HepG2 (cell line): Measurements from ENCODE around the gene AGRN.

Experiments
- CTCF ChIP-seq: sonication (generic); formaldehyde crosslinking; IDR thresholded peaks from 2 replicates; pipeline ENCODE4 v1.5.0; 2020; ENCODE audit warnings: mild to moderate bottlenecking, missing genetic modification reagents, moderate library complexity
- EP300 ChIP-seq, 3 experiments: sonication (generic) in 1 of 3; formaldehyde crosslinking in 1 of 3; IDR thresholded peaks; 2 replicates each; pipeline versions ENCODE4 v1.5.1 to v1.6.1; 2011 to 2020; ENCODE audit warnings: low read depth in 2 of 3, low read length in 2 of 3, borderline replicate concordance in 1 of 3, improper control_type of control experiment in 1 of 3, mild to moderate bottlenecking in 1 of 3, missing genetic modification reagents in 1 of 3, moderate library complexity in 1 of 3
- EZH2 ChIP-seq: conservative IDR thresholded peaks from 2 replicates; pipeline ENCODE4 v1.6.1; 2012; ENCODE audit warnings: mild to moderate bottlenecking, low read depth, low read length, moderate library complexity
- KDM5B ChIP-seq: sonication (generic); formaldehyde crosslinking; IDR thresholded peaks from 2 replicates; pipeline ENCODE4 v1.4.0; 2020; ENCODE audit warnings: missing genetic modification reagents, mild to moderate bottlenecking, borderline replicate concordance
- MYC ChIP-seq: sonication (generic); formaldehyde crosslinking; IDR thresholded peaks from 2 replicates; pipeline ENCODE4 v1.9.0; 2021; ENCODE audit warnings: missing genetic modification reagents, borderline replicate concordance
- NCOA2 ChIP-seq: sonication (generic); formaldehyde crosslinking; IDR thresholded peaks from 2 replicates; pipeline ENCODE4 v1.8.0; 2022; ENCODE audit warnings: inconsistent platforms

- TF ChIP-seq CTCF (CRISPR knock-in tag) (no peak; the same call in 1 of the 2 replicates), KDM5B (CRISPR knock-in tag) (no peak), MYC (peak; percentile 53; the same call in 1 of the 2 replicates), NCOA2 (no peak; the same call in 1 of the 2 replicates), EP300 (IDR thresholded peaks at IDR 0.05; ENCODE audit: low read depth in 2 of 2, low read length in 2 of 2) (0 out of 4 replicates have a peak, but pooled peaks of 1 of the 2 experiments have one; percentile 6), EP300 (CRISPR knock-in tag; IDR thresholded peaks at IDR 0.05; ENCODE audit: borderline replicate concordance) (no peak), EZH2 (no peak)
Observed at GRCh38 chr1:1004780-1005697, 14.9 kb upstream of the AGRN start.
